Iris pigment epithelial cell (primary cell): ENCODE results near the gene WEE1.
A peak's percentile ranks its signal among the peaks of the same experiment; 100 is the strongest.
"Not testable (repeated sequence)": the region's sequence is repeated elsewhere in the genome, so short reads cannot be mapped to it uniquely, and the experiment has no call there.

ENCODE experiments used
- DNase-seq: peaks from one replicate; pipeline ENCODE4 v3.0.0-alpha.2; 2011; ENCODE audit warnings: low read depth

The WEE1 gene

DNA sequence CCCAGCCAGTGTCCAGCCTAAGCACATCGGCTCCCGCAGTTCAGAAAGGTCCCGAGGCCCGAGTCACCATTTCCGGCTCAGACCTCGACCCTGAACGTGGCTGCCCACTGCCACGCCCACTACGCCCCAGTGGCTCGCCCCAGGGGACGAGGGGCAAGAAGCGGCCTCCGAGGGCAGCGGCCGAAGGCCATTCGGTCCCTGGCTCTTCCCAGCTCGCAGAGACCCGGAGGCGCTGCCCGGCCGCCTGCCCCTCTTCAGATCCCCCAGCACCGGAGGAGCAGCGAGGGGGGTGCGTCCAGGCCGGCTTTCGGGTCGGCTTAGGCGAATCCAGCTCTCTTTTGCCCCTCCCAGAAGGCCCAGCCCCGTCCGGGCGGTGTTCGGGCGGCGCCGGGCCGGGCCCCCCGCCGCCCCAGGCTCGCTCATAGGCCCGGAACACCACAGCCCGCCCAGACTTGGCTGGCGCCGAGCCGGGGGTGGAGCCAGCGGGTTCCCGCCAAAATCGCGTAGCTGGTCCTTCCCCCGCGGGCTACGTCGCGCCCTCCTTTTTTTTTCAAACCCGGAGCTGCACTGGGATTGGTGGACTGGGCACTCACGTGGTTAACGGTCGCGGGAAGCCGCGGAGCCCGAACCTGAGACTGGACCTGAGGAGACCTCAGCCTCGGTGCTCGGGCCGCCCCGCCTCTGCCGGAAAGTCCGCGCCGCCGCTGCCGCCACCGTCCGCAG, at the start of gene WEE1:
TSS of gene WEE1 (plus strand) at position 619 of the 723 bp plus-strand sequence. CDS start 264 bp downstream, outside the sequence.
- DNase-seq, result peak; percentile 98

DNA sequence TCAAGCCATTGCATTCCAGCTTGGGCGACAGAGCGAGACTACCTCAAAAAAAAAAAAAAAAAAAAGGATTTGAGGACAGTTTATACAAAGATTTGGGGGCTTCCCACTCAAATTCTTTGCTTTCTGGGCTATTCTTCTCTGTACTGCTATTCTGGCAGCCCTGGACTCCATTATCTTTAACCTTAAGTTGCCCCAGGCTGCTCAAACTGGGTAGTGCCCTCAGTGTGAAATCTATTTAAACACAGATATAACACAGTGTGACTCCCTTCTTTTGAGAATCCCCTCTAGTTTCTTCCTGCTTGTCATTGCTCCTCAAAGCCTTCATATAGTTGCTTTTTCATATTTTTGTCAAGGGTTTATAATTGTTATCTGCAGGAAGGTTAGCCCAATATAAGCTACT, 49.5 kb upstream of the WEE1 start:
- DNase-seq, result no peak

DNA sequence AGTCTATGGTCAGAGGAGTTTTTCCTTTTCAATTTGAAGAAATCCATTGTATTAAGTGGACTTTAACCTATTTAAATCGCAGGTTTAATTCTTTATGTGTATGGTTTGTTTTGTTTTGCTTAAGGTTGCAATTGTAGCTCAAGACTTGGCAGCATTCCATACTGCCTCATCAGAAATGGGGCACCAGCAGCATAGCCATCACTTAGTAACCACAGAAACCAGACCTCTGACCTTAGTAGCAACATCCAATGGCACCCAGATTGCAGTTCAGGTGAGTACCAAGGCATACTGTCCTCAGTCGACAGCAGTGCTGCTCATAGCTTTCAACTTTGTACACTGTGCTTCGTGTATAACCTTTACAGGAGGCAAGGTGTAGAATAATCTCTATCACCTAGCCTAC, 48.4 kb upstream of the WEE1 start:
- peak; percentile 52 for DNase-seq

DNA sequence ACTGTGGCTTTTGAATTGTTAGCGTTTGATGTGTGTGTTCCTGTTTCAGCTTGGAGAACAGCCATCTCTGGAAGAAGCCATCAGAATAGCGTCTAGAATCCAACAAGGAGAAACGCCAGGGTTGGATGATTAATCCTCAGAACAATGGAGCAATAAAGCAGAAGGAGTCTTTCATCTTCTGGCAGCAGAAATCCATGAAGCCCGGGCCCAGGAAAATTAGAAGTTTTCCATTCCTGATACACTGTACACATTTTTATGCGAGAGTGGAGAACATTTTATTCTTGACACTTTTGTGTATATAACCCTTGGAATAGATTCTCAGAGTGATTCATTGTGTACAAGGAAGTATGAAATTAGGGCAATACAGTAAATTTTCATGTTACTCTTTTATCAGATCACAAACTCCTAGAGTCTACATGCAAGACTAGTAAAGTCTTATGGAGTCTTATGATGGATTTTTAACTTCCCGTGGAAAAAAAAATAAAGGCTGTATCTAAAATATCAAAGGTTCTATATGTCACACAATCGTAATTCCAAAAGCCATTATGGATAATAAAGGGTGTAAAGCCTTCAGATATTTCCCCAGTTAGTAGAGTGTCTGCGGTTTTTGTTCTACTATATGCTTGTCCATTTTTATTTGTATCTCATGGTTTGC, 45.9 kb upstream of the WEE1 start:
- peak; percentile 74 for DNase-seq

GRCh38 chr11:9528136-9528501, 45.4 kb upstream of the WEE1 start:
- no peak for DNase-seq

GRCh38 chr11:9528573-9529333, 44.7 kb upstream of the WEE1 start:
- no peak for DNase-seq

DNA sequence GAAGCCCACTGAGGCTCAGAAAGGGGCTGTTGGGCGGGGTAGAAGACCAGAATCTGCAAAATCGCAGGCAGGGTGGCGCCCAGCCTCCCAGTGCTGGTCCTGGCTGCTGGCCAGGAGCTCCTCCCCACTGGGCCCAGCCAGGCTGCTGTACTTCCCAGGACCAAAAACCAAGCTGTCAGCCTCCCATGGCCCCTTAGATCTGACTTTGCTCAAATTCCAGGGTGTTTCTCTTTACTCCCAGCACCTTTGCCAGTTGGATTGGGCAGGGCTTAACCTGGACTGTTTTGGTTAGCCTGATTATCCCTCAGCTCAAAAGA, 44.2 kb upstream of the WEE1 start:
- no peak for DNase-seq

DNA sequence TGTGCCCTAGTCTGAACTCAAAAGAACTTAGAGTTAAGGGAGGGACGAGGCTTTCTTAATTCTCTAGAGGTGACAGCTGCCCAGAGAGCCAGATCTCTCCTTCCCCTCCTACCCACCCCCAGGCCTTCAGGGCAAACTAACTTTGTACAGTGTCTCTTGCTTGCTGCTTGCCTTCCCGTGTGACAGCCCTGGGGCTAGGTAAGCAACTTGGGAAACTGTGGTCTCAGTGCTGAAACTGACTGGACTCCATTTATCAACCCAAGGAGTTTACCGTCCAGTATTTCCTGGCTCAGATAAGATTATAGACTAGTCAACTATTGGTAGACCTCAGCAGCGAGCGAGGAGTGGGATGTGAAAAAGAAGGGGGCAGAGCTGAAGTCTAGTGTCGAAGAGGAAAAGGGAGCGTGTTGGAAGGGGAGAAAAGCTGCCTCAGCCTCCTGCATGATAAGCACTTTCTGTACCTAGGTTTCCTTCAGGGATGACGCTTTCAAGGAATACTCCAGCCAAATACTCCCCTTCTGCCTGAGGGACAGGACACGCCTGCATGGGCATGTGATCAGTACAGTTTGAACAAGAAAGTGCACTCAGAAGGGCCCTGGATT, 43.3 kb upstream of the WEE1 start:
- DNase-seq, result no peak

- DNase-seq, result no peak
Measured at GRCh38 chr11:9530901-9531625, 42.4 kb upstream of the WEE1 start.

- DNase-seq, result no peak
Measured at GRCh38 chr11:9533058-9533457, 40.4 kb upstream of the WEE1 start.

DNA sequence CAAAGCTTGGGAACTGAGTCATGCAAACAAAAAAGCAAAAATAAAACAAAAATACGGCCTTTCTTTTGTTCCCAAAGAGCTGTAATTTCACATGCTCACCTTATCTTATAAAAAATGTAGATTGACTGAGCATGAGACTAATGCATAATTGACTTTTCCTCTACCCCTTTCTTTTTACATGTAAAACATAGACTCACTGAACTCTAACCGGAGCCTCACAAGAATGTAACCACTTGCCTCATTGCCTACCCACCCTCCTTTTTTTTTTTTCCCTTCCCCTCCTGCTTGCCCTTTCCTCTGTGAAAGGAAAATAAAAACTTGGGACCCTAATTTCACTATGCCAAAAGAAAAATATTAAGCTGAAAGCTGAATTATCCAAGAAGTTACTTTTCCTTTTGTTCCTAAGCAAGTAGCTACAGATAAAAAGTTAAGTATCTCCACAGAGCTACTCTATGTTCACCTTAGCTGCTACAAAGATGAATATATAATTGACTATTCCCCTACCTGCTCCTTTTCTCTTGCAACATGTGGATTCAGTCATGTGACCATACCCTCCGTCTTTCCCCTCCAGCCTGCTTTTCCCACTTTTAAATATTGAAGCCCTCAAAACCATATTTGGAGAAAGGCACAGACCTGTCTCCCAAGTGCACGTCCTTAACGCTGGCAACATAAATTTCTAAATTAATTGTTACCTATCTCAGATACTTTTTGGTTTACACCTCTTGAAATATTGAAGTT, 39.6 kb upstream of the WEE1 start:
- no peak for DNase-seq

GRCh38 chr11:9535189-9535781, 38.2 kb upstream of the WEE1 start:
- DNase-seq, result peak; percentile 64

DNA sequence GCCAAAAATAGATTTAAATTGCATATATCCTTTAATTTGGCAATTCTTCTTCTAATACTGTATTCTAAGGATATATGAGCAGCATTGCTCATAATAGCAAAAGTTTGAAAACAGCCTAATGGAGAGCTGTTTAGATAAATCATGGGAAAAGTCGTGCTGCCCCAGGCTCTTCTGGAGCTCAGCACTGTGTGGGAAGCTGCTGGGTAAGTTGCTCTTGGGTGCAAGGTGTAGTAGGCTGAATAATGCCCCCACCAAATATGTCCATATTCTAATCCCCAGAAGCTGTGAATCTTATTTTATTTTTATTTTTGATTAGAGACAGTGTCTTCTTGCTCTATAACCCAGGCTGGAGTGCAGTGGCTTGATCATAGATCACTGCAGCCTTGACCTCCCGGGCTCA, 34.9 kb upstream of the WEE1 start:
- DNase-seq, result no peak

- DNase-seq, result not testable (repeated sequence)
Measured at GRCh38 chr11:9549216-9549615, 24.3 kb upstream of the WEE1 start.

DNA sequence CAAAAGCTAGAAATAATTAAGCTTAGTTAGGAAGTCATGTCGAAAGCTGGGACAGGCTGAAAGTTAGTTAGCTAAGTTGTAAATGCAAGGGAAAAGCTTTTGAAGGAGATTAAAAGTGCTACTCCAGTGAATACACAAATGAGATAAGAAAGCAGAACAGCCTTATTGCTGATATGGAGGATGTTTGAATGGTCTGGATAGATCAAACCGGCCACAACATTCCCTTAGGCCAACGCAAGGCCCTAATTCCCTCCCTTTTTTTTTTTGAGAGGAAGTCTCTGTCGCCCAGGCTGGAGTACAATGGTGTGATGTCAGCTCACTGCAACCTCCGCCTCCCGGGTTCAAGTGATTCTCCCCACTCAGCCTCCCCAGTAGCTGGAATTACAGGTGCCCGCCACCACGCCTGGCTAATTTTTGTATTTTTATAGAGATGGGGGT, 23.3 kb upstream of the WEE1 start:
- DNase-seq, result no peak

GRCh38 chr11:9561279-9561982, 12.0 kb upstream of the WEE1 start:
- no peak for DNase-seq

GRCh38 chr11:9562716-9563115, 10.8 kb upstream of the WEE1 start:
- DNase-seq, result no peak

GRCh38 chr11:9563196-9563730, 10.2 kb upstream of the WEE1 start:
- no peak for DNase-seq

- DNase-seq, result peak; percentile 100
Measured at GRCh38 chr11:9565822-9566560, 7.5 kb upstream of the WEE1 start.
